ENCODE results near the gene GUK1. TPM values are rescaled to one million over a fixed set of nuclear protein-coding genes. Genes with fewer than 3 reads are reported as not detected.

Gene GUK1
- total RNA-seq, 2 donors from 2014 or later = 178 to 221 TPM

GRCh38 chr1:228125185-228125584 lies 14.9 kb upstream of the GUK1 start:
- H3K4me1 ChIP-seq = no peaks in the 10 kb centered on the region
- no peak overlapping the region for H3K27ac ChIP-seq
- H3K27me3 ChIP-seq = peaks cover 1% of the 10 kb centered on the region
- no peak overlapping the region for H3K4me3 ChIP-seq
- intact Hi-C loops (cut with DNase I) = no loop called here
- H3K9me3 ChIP-seq = no peaks in the 10 kb centered on the region
- H3K36me3 ChIP-seq = no peaks in the 10 kb centered on the region
- TF ChIP-seq CTCF (IDR thresholded peaks at IDR 0.05) = no peak
- H3K9ac ChIP-seq (ENCODE audit: low read depth in 2 of 2, low read length in 2 of 2) = no peak overlapping the region
- no peak for DNase-seq

- H3K9ac ChIP-seq (ENCODE audit: low read depth in 2 of 2, low read length in 2 of 2) = no peak overlapping the region
- H3K4me1 ChIP-seq = no peaks in the 10 kb centered on the region
- no peak overlapping the region for H3K27ac ChIP-seq
- peaks cover 3% of the 10 kb centered on the region for H3K27me3 ChIP-seq
- no peak for DNase-seq
- intact Hi-C loops (cut with DNase I) = loop anchor here (5.0 kb wide), 1 partner anchor 41 kb away; no protein-coding TSS in a partner anchor
- H3K9me3 ChIP-seq = no peaks in the 10 kb centered on the region
- H3K36me3 ChIP-seq = no peaks in the 10 kb centered on the region
- no peak overlapping the region for H3K4me3 ChIP-seq
- no peak for TF ChIP-seq CTCF (IDR thresholded peaks at IDR 0.05)
Observed at GRCh38 chr1:228131766-228132165, 8.3 kb upstream of the GUK1 start.

GRCh38 chr1:228134591-228134990 lies 5.5 kb upstream of the GUK1 start:
- no peak for DNase-seq
- no peak overlapping the region for H3K4me3 ChIP-seq
- no peaks in the 10 kb centered on the region for H3K36me3 ChIP-seq
- no peaks in the 10 kb centered on the region for H3K4me1 ChIP-seq
- H3K27ac ChIP-seq = no peak overlapping the region
- TF ChIP-seq CTCF (IDR thresholded peaks at IDR 0.05) = no peak
- intact Hi-C loops (cut with DNase I) = loop anchor here (5.0 kb wide), 1 partner anchor 38 kb away; no protein-coding TSS in a partner anchor
- H3K9me3 ChIP-seq = no peaks in the 10 kb centered on the region
- H3K9ac ChIP-seq (ENCODE audit: low read depth in 2 of 2, low read length in 2 of 2) = no peak overlapping the region
- peaks cover 3% of the 10 kb centered on the region for H3K27me3 ChIP-seq

GRCh38 chr1:228136901-228137300 lies 3.2 kb upstream of the GUK1 start:
- no peak for DNase-seq
- Histone ChIP-seq H3K36me3 (no peaks in the 10 kb centered on the region), H3K9me3 (no peaks in the 10 kb centered on the region), H3K27me3 (no peaks in the 10 kb centered on the region), H3K9ac (ENCODE audit: low read depth in 2 of 2, low read length in 2 of 2) (no peak overlapping the region), H3K27ac (no peak overlapping the region), H3K4me1 (peaks cover 5% of the 10 kb centered on the region), H3K4me3 (no peak overlapping the region)
- intact Hi-C loops (cut with DNase I) = no loop called here
- TF ChIP-seq CTCF (IDR thresholded peaks at IDR 0.05) = no peak

GRCh38 chr1:228139406-228139930 lies 611 bp upstream of the GUK1 start:
- no peaks in the 10 kb centered on the region for H3K36me3 ChIP-seq
- H3K27ac ChIP-seq = peak overlapping the region; percentile 95
- peaks cover 15% of the 10 kb centered on the region for H3K4me1 ChIP-seq
- peak overlapping the region; percentile 73 for H3K4me3 ChIP-seq
- no peak for TF ChIP-seq CTCF (IDR thresholded peaks at IDR 0.05)
- intact Hi-C loops (cut with DNase I) = no loop called here
- DNase-seq = no peak
- no peaks in the 10 kb centered on the region for H3K9me3 ChIP-seq
- H3K9ac ChIP-seq (ENCODE audit: low read depth in 2 of 2, low read length in 2 of 2) = peak overlapping the region in 1 of 2 donors; percentile 6
- H3K27me3 ChIP-seq = no peaks in the 10 kb centered on the region

All from colonic mucosa (tissue), 4 donors.